Uterus (tissue), 4 donors: ENCODE measurements around the gene CD200R1L. TPM values are rescaled to one million over a fixed set of nuclear protein-coding genes. Genes with fewer than 3 reads are reported as not detected.

Experiments used
- DNase-seq, 2 donors: peaks; one replicate each; pipeline ENCODE4 v3.0.0-alpha.2; 2019 to 2020
- H3K27ac ChIP-seq, 2 donors: fragments of 200-600 bp; sonication (generic); 1 replicate in 1 of 2; 2 replicates in 1 of 2; pipeline ENCODE4 v1.5.1; 2016 to 2018
- H3K27me3 ChIP-seq, 2 donors: fragments of 200-600 bp; sonication (generic); one replicate each; pipeline ENCODE4 v1.5.1; 2018 to 2019; ENCODE audit warnings: control low read depth in 1 of 2
- H3K36me3 ChIP-seq, 2 donors: fragments of 200-600 bp; sonication (generic); one replicate each; pipeline ENCODE4 v1.5.1; 2019; ENCODE audit warnings: control low read depth in 1 of 2
- H3K4me1 ChIP-seq, 2 donors: fragments of 200-600 bp; sonication (generic); one replicate each; pipeline ENCODE4 v1.5.1; 2018 to 2019; ENCODE audit warnings: control low read depth in 1 of 2
- H3K4me3 ChIP-seq, 2 donors: fragments of 200-600 bp; sonication (generic); 1 replicate in 1 of 2; 2 replicates in 1 of 2; pipeline ENCODE4 v1.5.1; 2018 to 2019; ENCODE audit warnings: mild to moderate bottlenecking in 1 of 2
- H3K9me3 ChIP-seq, 2 donors: fragments of 200-600 bp; sonication (generic); one replicate each; pipeline ENCODE4 v1.5.1; 2019; ENCODE audit warnings: control low read depth in 1 of 2
- POLR2A ChIP-seq, 2 donors: fragments of 450-650 bp; IDR thresholded peaks; one replicate each; pipeline ENCODE4 v1.6.1; 2016; ENCODE audit warnings: antibody characterized with exemption in 2 of 2, mild to moderate bottlenecking in 1 of 2, moderate library complexity in 1 of 2
- intact Hi-C: fragments of 100-400 bp; cut with DNase I; formaldehyde crosslinking; loops from one replicate; pipeline ENCODE4 v1.15.1; 2023; ENCODE audit warnings: low total_unique reads
- total RNA-seq, 4 donors: library from RNA; depleted of rRNA in 3 of 4; stranded (reverse); fragments of >200 nt in 3 of 4; gene quantifications; one replicate each; pipeline versions ENCODE4 v1.1.0 to v1.2.4, GENCODE V29; 2014 to 2023
- TF ChIP-seq, protein P1 (sequence below), 4 experiments: fragments of 200-600 bp in 2 of 4; fragments of 450-650 bp in 2 of 4; sonication (generic) in 2 of 4; IDR thresholded peaks; one replicate each; pipeline ENCODE4 v1.5.1; 2016 to 2019; ENCODE audit warnings: antibody characterized with exemption in 4 of 4, mild to moderate bottlenecking in 2 of 4, moderate library complexity in 1 of 4
- donor health status: DM: yes; HTN: yes; CAD: no.

Gene CD200R1L
- total RNA-seq, 4 donors from 2014 or later = not detected

DNA sequence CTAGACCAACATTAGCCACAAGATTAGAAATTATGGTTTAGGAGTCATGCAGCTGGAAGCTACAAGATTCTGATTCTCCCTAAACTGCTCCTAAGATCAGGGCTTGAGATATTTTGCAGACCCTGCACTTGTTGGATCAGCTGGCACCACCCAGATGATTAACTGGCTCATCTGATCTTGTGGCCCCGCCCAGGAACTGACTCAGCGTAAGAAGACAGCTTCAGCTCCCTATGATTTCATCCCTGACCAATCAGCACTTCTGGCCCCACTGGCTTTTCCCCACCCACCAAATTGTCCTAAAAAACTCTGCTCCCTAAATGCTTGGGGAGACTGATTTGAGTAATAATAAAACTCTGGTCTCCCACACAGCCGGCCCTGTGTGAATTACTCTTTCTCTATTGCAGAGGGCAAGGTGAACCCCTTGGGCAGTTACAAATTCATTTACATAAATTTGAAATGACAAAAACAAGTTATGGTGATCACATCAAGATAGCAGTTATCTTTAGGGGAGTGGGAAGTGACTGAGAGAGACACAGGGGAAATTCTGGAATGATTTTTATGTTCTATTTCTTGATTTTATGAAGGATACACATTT lies 76.5 kb downstream of the CD200R1L start:
- no peak overlapping the region for H3K4me3 ChIP-seq
- TF ChIP-seq, protein P1, sequence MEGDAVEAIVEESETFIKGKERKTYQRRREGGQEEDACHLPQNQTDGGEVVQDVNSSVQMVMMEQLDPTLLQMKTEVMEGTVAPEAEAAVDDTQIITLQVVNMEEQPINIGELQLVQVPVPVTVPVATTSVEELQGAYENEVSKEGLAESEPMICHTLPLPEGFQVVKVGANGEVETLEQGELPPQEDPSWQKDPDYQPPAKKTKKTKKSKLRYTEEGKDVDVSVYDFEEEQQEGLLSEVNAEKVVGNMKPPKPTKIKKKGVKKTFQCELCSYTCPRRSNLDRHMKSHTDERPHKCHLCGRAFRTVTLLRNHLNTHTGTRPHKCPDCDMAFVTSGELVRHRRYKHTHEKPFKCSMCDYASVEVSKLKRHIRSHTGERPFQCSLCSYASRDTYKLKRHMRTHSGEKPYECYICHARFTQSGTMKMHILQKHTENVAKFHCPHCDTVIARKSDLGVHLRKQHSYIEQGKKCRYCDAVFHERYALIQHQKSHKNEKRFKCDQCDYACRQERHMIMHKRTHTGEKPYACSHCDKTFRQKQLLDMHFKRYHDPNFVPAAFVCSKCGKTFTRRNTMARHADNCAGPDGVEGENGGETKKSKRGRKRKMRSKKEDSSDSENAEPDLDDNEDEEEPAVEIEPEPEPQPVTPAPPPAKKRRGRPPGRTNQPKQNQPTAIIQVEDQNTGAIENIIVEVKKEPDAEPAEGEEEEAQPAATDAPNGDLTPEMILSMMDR (IDR thresholded peaks at IDR 0.05) = no peak
- no peak for TF ChIP-seq POLR2A (IDR thresholded peaks at IDR 0.05)
- no peaks in the 10 kb centered on the region for H3K27me3 ChIP-seq
- intact Hi-C loops = no loop called here
- H3K4me1 ChIP-seq = peaks cover 4% of the 10 kb centered on the region in 2 donors
- H3K9me3 ChIP-seq = no peaks in the 10 kb centered on the region
- peak overlapping the region; percentile 26 to 44 for H3K27ac ChIP-seq
- DNase-seq = peak in 1 of 2 donors; percentile 54
- no peaks in the 10 kb centered on the region for H3K36me3 ChIP-seq

DNA sequence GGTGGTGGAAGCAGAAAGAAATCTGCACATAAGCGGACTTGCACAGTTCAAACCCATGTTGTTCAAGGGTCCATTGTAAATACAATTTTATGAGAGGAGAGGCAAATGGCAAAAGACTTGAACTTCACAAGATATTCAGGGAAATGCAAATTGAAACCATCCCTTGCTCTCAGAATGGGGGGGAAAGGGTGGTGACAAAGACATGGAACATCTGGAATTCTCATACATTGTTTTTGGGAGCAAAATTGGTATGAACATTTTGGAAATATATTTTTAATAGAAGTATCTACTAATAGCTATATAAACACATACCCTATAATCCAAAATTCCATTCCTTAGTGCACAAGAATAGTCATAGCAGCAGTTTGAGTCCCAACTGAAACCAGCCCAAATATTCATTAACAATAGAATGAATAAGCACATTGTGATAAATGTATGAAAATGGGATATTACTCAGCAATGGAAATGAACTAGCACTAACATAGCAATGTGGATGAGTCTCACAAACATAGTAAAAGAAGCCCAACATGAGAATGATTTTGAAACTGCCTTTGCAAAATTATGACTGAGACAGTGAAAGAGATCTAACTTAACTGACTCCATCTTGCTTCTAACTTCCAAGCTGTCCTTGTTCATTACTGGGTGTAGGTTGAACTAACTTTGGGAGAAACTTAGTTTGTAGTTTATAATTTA lies 77.2 kb downstream of the CD200R1L start:
- no peak overlapping the region for H3K4me3 ChIP-seq
- no peaks in the 10 kb centered on the region for H3K9me3 ChIP-seq
- intact Hi-C loops = no loop called here
- DNase-seq = no peak
- peaks cover 0 to 1% of the 10 kb centered on the region in 2 donors for H3K4me1 ChIP-seq
- no peaks in the 10 kb centered on the region for H3K27me3 ChIP-seq
- TF ChIP-seq, protein P1 (IDR thresholded peaks at IDR 0.05) = no peak
- TF ChIP-seq POLR2A (IDR thresholded peaks at IDR 0.05) = no peak
- peak overlapping the region in 1 of 2 donors; percentile 44 for H3K27ac ChIP-seq
- H3K36me3 ChIP-seq = no peaks in the 10 kb centered on the region

DNA sequence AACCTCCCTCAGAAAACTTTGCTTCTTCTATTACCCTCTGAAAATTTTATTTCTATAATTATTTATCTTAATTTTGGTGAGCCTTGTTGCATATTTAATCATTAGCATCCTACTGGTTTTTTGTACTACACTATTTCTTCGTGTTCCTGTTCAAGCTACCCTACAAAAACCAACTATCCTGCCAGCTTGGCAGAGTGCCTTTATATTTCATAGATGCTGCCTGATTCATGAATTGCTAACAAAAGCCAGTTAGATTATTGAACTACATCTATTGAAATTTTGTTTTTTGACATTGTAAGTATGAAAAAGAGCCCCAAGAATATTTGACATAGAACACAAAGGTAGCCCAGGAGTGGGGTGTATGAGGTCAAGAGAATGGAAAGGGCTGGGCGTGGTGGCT lies 78.9 kb downstream of the CD200R1L start:
- no peak for DNase-seq
- Histone ChIP-seq H3K27me3 (no peaks in the 10 kb centered on the region), H3K36me3 (no peaks in the 10 kb centered on the region), H3K9me3 (no peaks in the 10 kb centered on the region), H3K4me3 (no peak overlapping the region), H3K4me1 (no peaks in the 10 kb centered on the region), H3K27ac (no peak overlapping the region)
- intact Hi-C loops = no loop called here
- TF ChIP-seq, protein P1 (IDR thresholded peaks at IDR 0.05) = no peak
- no peak for TF ChIP-seq POLR2A (IDR thresholded peaks at IDR 0.05)

DNA sequence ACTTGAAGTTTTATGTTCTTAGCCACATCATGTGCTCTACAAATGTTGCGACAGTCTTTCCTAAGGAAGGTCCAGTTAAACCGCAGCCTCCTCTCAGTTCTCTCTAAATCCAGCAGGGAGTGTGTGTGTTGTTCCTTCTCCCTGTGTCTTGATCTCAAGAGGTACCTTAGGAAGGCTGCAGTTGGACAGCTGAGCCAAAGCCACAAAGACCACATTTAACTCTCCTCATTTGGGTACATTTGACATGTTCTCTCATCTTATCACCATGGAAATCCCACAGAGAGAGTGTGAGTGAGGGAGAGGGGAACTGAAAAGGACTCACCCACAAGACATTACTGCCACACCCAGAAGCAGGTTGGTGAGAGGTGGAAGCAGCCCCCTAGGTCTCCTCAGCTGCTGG lies 79.5 kb downstream of the CD200R1L start:
- no peaks in the 10 kb centered on the region for H3K4me1 ChIP-seq
- H3K36me3 ChIP-seq = no peaks in the 10 kb centered on the region
- intact Hi-C loops = no loop called here
- H3K27me3 ChIP-seq = no peaks in the 10 kb centered on the region
- TF ChIP-seq, protein P1 (IDR thresholded peaks at IDR 0.05) = no peak
- TF ChIP-seq POLR2A (IDR thresholded peaks at IDR 0.05) = no peak
- DNase-seq = no peak
- H3K27ac ChIP-seq = no peak overlapping the region
- no peaks in the 10 kb centered on the region for H3K9me3 ChIP-seq
- no peak overlapping the region for H3K4me3 ChIP-seq

Other genes starting within 250 kb of the CD200R1L start
- gene CCDC80, start 205.7 kb downstream of the CD200R1L start, total RNA-seq = 100 to 1,000 TPM in 2 of 4 donors, 10 to 100 TPM in 2; 29.7 to 207 (median 120) TPM
- 1 to 10 TPM in 2 of 4 donors, under 1 TPM in 1, not detected in 1; 0.40 to 5.7 (median 1.5) TPM for gene CD200R1, start 128.2 kb upstream of the CD200R1L start, total RNA-seq
- 10 to 100 TPM in 3 of 4 donors, 1 to 10 TPM in 1; 5.4 to 37.6 (median 18.4) TPM for gene GTPBP8, start 144.1 kb upstream of the CD200R1L start, total RNA-seq